ENCODE measurements around the gene SCIN.

DNA sequence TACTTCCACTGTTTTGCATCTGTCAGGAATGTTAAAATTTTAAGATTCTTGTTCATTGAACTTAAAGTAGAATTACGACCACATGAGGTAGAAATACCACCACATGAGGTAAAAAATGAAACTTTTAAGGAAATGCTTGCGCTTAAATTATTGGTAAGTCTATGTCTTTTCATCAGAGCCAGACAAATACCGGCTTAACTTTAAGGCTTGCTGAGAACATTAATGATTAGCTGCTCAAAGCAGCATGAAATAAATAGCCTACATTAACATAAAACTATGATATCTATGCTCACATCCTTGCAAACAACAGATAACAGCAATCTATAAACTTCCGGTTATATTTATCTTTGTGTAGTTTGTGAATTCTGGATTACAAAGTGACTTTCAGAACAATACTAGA, 26.9 kb upstream of the SCIN start:
- TF ChIP-seq, protein P1, sequence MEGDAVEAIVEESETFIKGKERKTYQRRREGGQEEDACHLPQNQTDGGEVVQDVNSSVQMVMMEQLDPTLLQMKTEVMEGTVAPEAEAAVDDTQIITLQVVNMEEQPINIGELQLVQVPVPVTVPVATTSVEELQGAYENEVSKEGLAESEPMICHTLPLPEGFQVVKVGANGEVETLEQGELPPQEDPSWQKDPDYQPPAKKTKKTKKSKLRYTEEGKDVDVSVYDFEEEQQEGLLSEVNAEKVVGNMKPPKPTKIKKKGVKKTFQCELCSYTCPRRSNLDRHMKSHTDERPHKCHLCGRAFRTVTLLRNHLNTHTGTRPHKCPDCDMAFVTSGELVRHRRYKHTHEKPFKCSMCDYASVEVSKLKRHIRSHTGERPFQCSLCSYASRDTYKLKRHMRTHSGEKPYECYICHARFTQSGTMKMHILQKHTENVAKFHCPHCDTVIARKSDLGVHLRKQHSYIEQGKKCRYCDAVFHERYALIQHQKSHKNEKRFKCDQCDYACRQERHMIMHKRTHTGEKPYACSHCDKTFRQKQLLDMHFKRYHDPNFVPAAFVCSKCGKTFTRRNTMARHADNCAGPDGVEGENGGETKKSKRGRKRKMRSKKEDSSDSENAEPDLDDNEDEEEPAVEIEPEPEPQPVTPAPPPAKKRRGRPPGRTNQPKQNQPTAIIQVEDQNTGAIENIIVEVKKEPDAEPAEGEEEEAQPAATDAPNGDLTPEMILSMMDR (IDR thresholded peaks at IDR 0.05), result no peak
- TF ChIP-seq EZH2 (IDR thresholded peaks at IDR 0.05; ENCODE audit: borderline replicate concordance, insufficient read depth, low read depth, low read length, poor library complexity, severe bottlenecking), result no peak
